Activated T-cell treated with anti-CD3 and anti-CD28 coated beads for 48 hours (primary cell): ENCODE results near the gene PIGN.
"Not testable (repeated sequence)": the region's sequence is repeated elsewhere in the genome, so short reads cannot be mapped to it uniquely, and the experiment has no call there.

Experiments used
- DNase-seq: peaks from one replicate; pipeline ENCODE4 v3.0.0-alpha.2; 2020; ENCODE audit warnings: low read depth

The PIGN gene

GRCh38 chr18:62061821-62062478 is 124.9 kb downstream of the PIGN start:
- DNase-seq = no peak

- DNase-seq = no peak
Measured at GRCh38 chr18:62060820-62061219, 126.0 kb downstream of the PIGN start.

GRCh38 chr18:62054929-62055498 is 131.8 kb downstream of the PIGN start:
- DNase-seq = no peak

- DNase-seq = no peak
Measured at GRCh38 chr18:62048279-62048678, 138.6 kb downstream of the PIGN start.

- DNase-seq = no peak
Measured at GRCh38 chr18:62045316-62045715, 141.5 kb downstream of the PIGN start.

- DNase-seq = no peak
Measured at GRCh38 chr18:62044490-62045000, 142.3 kb downstream of the PIGN start.

GRCh38 chr18:62037989-62038778 is 148.7 kb downstream of the PIGN start:
- DNase-seq = no peak

GRCh38 chr18:62037012-62037742 is 149.7 kb downstream of the PIGN start:
- DNase-seq = no peak

- not testable (repeated sequence) for DNase-seq
Measured at GRCh38 chr18:62034286-62034685, 152.6 kb downstream of the PIGN start.

- DNase-seq = no peak
Measured at GRCh38 chr18:62033756-62034155, 153.1 kb downstream of the PIGN start.

GRCh38 chr18:62033207-62033606 is 153.6 kb downstream of the PIGN start:
- DNase-seq = no peak

- DNase-seq = no peak
Measured at GRCh38 chr18:62030091-62030985, 156.5 kb downstream of the PIGN start.

GRCh38 chr18:62028715-62029114 is 158.1 kb downstream of the PIGN start:
- DNase-seq = no peak

GRCh38 chr18:62027914-62028520 is 158.8 kb downstream of the PIGN start:
- DNase-seq = no peak

- no peak for DNase-seq
Measured at GRCh38 chr18:62026586-62026985, 160.3 kb downstream of the PIGN start.

GRCh38 chr18:62024983-62025382 is 161.9 kb downstream of the PIGN start:
- no peak for DNase-seq

- no peak for DNase-seq
Measured at GRCh38 chr18:62023536-62023935, 163.3 kb downstream of the PIGN start.

- DNase-seq = no peak
Measured at GRCh38 chr18:62018759-62019041, 168.2 kb downstream of the PIGN start.

GRCh38 chr18:62018034-62018758 is 168.7 kb downstream of the PIGN start:
- DNase-seq = no peak

- DNase-seq = no peak
Measured at GRCh38 chr18:62017618-62018017, 169.2 kb downstream of the PIGN start.
